ENCODE data around the gene LHX5.

GRCh38 chr12:113443030-113443539, 28.6 kb downstream of the LHX5 start:
- TF ChIP-seq EP300 (IDR thresholded peaks at IDR 0.05; ENCODE audit: low read depth) (no peak), POLR2A (IDR thresholded peaks at IDR 0.05) (no peak), CTCF (IDR thresholded peaks at IDR 0.05) (no peak)

Measured in transverse colon (tissue), 3 donors.